Measurements from ENCODE around the gene OSBPL3. TPM values are rescaled to one million over a fixed set of nuclear protein-coding genes. Genes with fewer than 3 reads are reported as not detected.

OSBPL3 gene
- total RNA-seq, 1 experiment from 2014 or later = 16.0 TPM

- TF ChIP-seq TEAD4 (CRISPR knock-in tag; IDR thresholded peaks at IDR 0.05) (no peak), TP53 (CRISPR knock-in tag; IDR thresholded peaks at IDR 0.05) (no peak), PRDM15 (CRISPR knock-in tag; IDR thresholded peaks at IDR 0.05) (no peak)
Observed at GRCh38 chr7:24799506-24799905, 180.5 kb downstream of the OSBPL3 start (continued).

- ChIA-PET CTCF (interaction anchor here (1.2 to 1.4 kb wide), 2 partner anchors 14 to 295 kb away, joined by 3 to 5 read pairs; no protein-coding TSS in a partner anchor), POLR2A (no interaction called here)
- H3K27me3 Mint-ChIP-seq (ENCODE audit: low read depth) = no peaks in the 10 kb centered on the region
- H3K4me3 Mint-ChIP-seq = no peak overlapping the region
- peaks cover 19% of the 10 kb centered on the region for H3K36me3 Mint-ChIP-seq
- no peak overlapping the region for H3K27ac Mint-ChIP-seq
- no peak for ATAC-seq
- TF ChIP-seq NFYB (CRISPR knock-in tag; conservative IDR thresholded peaks at IDR 0.05; ENCODE audit: low read depth) (no peak), MXD4 (CRISPR knock-in tag; IDR thresholded peaks at IDR 0.05; ENCODE audit: borderline replicate concordance) (no peak), AR (CRISPR knock-in tag; IDR thresholded peaks at IDR 0.05) (no peak), CBFB (CRISPR knock-in tag; IDR thresholded peaks at IDR 0.05; ENCODE audit: low read depth) (no peak), PRRX2 (CRISPR knock-in tag; IDR thresholded peaks at IDR 0.05) (no peak), NR3C1 (CRISPR knock-in tag; conservative IDR thresholded peaks at IDR 0.05; ENCODE audit: low read depth) (no peak), FOXP4 (CRISPR knock-in tag; IDR thresholded peaks at IDR 0.05) (no peak)
- H3K9me3 Mint-ChIP-seq = peaks cover 3% of the 10 kb centered on the region; the same call in 1 of the 2 replicates
- DNase-seq (ENCODE audit: low spot score) = no peak
- peaks cover 15% of the 10 kb centered on the region for H3K4me1 Mint-ChIP-seq
Observed at GRCh38 chr7:24798261-24798660, 181.7 kb downstream of the OSBPL3 start.

- TF ChIP-seq HMGXB4 (CRISPR knock-in tag; IDR thresholded peaks at IDR 0.05) (no peak), FOXK1 (CRISPR knock-in tag; IDR thresholded peaks at IDR 0.05) (no peak)
- Mint-ChIP-seq H3K4me3 (no peak overlapping the region), H3K36me3 (peaks cover 11% of the 10 kb centered on the region), H3K9me3 (peaks cover 3% of the 10 kb centered on the region; the same call in 1 of the 2 replicates), H3K27ac (no peak overlapping the region), H3K27me3 (ENCODE audit: low read depth) (no peaks in the 10 kb centered on the region), H3K4me1 (peaks cover 13% of the 10 kb centered on the region)
- DNase-seq (ENCODE audit: low spot score) (no peak), ATAC-seq (no peak)
- ChIA-PET POLR2A (no interaction called here), CTCF (interaction anchor here (1.2 to 1.4 kb wide), 2 partner anchors 15 to 296 kb away, joined by 3 to 5 read pairs; no protein-coding TSS in a partner anchor)
Observed at GRCh38 chr7:24797270-24797669, 182.7 kb downstream of the OSBPL3 start.
